Measurements from ENCODE around the gene FHOD3. TPM values are rescaled to one million over a fixed set of nuclear protein-coding genes. Genes with fewer than 3 reads are reported as not detected.

The FHOD3 gene
- total RNA-seq (2022): 5.0 and 5.3 TPM in 2 replicates
- percentile 49 among the genes with signal in this experiment for Bru-seq, nascent RNA
- percentile 37 among the genes with signal in this experiment for BruChase-seq, experiment 1, labeled RNA remaining after a 6-hour chase
- BruChase-seq, experiment 2, labeled RNA remaining after a 2-hour chase: percentile 41 among the genes with signal in this experiment
- long read RNA-seq, full-length matches to known transcripts: 1 of 2 reads
- long read RNA-seq, partial matches to known transcripts: 0 of 2 reads
- long read RNA-seq, other reads (novel, unspliced or antisense): 1 of 2 reads

DNA sequence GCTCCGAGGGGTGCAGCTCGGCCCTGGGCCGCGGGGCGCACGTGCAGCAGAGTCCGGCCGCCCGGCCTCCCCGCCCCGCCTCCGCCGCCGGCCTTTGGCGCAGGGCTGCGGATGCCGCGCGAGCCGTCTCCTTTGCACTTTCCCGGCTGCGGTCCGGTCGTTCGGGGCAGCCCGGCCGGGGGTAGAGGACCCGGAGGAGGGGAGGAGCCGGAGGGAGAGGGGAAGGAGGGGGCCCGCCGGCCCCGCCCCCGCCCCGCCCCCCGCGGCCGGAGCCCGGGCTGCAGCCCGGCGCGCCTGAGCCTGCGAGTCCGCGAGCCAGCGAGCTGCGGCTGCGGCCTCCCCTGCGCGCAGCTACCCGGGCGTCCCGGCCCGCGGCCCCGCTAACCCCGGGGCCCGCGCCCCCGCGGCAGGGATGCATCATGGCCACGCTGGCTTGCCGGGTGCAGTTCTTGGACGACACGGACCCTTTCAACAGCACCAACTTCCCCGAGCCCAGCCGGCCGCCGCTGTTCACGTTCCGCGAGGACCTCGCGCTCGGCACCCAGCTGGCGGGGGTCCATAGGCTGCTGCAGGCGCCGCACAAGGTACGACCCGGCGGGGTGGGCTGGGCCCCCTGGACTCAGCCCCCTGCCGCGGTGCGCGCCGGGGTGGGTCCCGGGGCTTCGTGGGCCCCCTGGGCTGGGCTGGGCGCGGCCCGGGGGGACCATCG lies at the start of gene FHOD3:
Gene FHOD3 (plus strand): TSS at position 297 of the 709 bp plus-strand sequence. CDS start 123 bp downstream, at position 420.
- H3K27ac Mint-ChIP-seq (ENCODE audit: low read depth, unreplicated experiment): no peak within 1 kb of the TSS
- no peaks in the 10 kb centered on the region for H3K9me3 Mint-ChIP-seq (ENCODE audit: unreplicated experiment)
- no peak within 1 kb of the TSS for H3K4me3 Mint-ChIP-seq (ENCODE audit: unreplicated experiment)
- H3K36me3 Mint-ChIP-seq (ENCODE audit: insufficient read depth, unreplicated experiment): no peaks in the 10 kb centered on the region
- intact Hi-C loops (cut with micrococcal nuclease): loop anchor here (5.0 kb wide), 1 partner anchor 75 kb away; no protein-coding TSS in a partner anchor
- no TSS peak for BruUV-seq (replicated peaks)
- POLR2A ChIA-PET: interaction anchor here (0.7 to 3.6 kb wide), 6 partner anchors 12 to 373 kb away, joined by 3 to 28 read pairs (median 4); no protein-coding TSS in a partner anchor
- H3K27me3 Mint-ChIP-seq (ENCODE audit: insufficient read depth, unreplicated experiment): no peaks in the 10 kb centered on the region
- H3K4me1 Mint-ChIP-seq (ENCODE audit: insufficient read depth, unreplicated experiment): peaks cover 6% of the 10 kb centered on the region
- CTCF ChIA-PET: interaction anchor here (0.6 to 3.0 kb wide), 5 partner anchors 17 to 275 kb away, joined by 3 to 19 read pairs (median 3); no protein-coding TSS in a partner anchor
- TF ChIP-seq, protein P1, sequence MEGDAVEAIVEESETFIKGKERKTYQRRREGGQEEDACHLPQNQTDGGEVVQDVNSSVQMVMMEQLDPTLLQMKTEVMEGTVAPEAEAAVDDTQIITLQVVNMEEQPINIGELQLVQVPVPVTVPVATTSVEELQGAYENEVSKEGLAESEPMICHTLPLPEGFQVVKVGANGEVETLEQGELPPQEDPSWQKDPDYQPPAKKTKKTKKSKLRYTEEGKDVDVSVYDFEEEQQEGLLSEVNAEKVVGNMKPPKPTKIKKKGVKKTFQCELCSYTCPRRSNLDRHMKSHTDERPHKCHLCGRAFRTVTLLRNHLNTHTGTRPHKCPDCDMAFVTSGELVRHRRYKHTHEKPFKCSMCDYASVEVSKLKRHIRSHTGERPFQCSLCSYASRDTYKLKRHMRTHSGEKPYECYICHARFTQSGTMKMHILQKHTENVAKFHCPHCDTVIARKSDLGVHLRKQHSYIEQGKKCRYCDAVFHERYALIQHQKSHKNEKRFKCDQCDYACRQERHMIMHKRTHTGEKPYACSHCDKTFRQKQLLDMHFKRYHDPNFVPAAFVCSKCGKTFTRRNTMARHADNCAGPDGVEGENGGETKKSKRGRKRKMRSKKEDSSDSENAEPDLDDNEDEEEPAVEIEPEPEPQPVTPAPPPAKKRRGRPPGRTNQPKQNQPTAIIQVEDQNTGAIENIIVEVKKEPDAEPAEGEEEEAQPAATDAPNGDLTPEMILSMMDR (IDR thresholded peaks at IDR 0.05; ENCODE audit: unreplicated experiment): peak; percentile 0
- peak; percentile 54 for DNase-seq (ENCODE audit: unreplicated experiment)

DNA sequence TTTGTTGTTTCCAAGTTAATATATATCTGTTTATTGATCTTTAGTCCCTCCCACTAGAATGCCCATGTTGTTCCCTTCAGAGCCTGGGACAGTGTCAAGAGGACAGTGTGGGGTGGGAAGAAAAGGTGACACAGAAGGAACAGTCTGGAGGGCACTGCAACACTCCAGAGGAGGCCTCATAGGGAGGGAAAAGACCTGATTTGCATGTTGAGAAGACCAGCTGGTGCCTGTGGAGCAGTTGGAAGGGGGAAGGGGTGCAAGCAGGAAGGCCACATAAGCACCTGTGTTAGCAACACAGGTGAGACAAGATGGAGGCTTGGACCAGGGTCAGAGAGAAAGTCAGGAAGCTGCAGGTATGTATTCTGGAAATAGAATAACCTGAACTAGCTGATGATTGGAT lies 48.1 kb upstream of the FHOD3 start:
- Mint-ChIP-seq H3K4me1 (ENCODE audit: insufficient read depth, unreplicated experiment) (peaks cover 2% of the 10 kb centered on the region), H3K27me3 (ENCODE audit: insufficient read depth, unreplicated experiment) (no peaks in the 10 kb centered on the region), H3K4me3 (ENCODE audit: unreplicated experiment) (no peak overlapping the region), H3K9me3 (ENCODE audit: unreplicated experiment) (peaks cover 14% of the 10 kb centered on the region), H3K36me3 (ENCODE audit: insufficient read depth, unreplicated experiment) (peaks cover 94% of the 10 kb centered on the region), H3K27ac (ENCODE audit: low read depth, unreplicated experiment) (no peak overlapping the region)
- TF ChIP-seq, protein P1 (IDR thresholded peaks at IDR 0.05; ENCODE audit: unreplicated experiment): no peak
- CTCF ChIA-PET: no interaction called here
- POLR2A ChIA-PET: interaction anchor here (0.6 kb wide), 1 partner anchor 34 kb away, joined by 3 read pairs; no protein-coding TSS in a partner anchor
- intact Hi-C loops (cut with micrococcal nuclease): no loop called here
- DNase-seq (ENCODE audit: unreplicated experiment): no peak
- no TSS peak for BruUV-seq (replicated peaks)

DNA sequence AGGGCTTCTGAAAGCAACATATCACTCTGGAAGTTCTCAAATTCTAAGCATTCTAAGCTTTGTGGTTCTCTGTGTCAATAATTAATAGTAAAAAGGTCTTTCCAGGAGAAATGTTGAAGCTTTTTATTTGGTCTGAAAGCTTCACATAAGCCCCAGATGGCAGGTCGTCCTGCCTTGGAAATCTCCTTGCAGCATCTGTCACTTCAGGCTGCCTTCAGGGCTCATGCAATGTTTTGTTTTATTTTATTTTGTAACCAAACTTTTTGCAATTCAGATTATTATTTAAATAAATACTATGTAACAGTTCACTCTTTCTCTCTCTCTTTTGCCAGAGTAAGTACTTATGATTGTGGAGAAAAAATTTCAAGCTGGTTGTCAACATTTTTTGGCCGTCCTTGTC lies 46.7 kb upstream of the FHOD3 start:
- BruUV-seq (replicated peaks): no TSS peak
- no peak overlapping the region for H3K27ac Mint-ChIP-seq (ENCODE audit: low read depth, unreplicated experiment)
- H3K36me3 Mint-ChIP-seq (ENCODE audit: insufficient read depth, unreplicated experiment): peaks cover 92% of the 10 kb centered on the region

More for the DNA sequence above, 46.7 kb upstream of the FHOD3 start:
- ChIA-PET CTCF (interaction anchor here (1.2 kb wide), 1 partner anchor 31 kb away, joined by 3 read pairs; no protein-coding TSS in a partner anchor), POLR2A (interaction anchor here (0.6 kb wide), 1 partner anchor 11 kb away, joined by 3 read pairs; no protein-coding TSS in a partner anchor)
- TF ChIP-seq, protein P1 (IDR thresholded peaks at IDR 0.05; ENCODE audit: unreplicated experiment): no peak
- H3K9me3 Mint-ChIP-seq (ENCODE audit: unreplicated experiment): peaks cover 14% of the 10 kb centered on the region
- no peak for DNase-seq (ENCODE audit: unreplicated experiment)
- intact Hi-C loops (cut with micrococcal nuclease): no loop called here
- no peak overlapping the region for H3K4me3 Mint-ChIP-seq (ENCODE audit: unreplicated experiment)
- no peaks in the 10 kb centered on the region for H3K4me1 Mint-ChIP-seq (ENCODE audit: insufficient read depth, unreplicated experiment)
- H3K27me3 Mint-ChIP-seq (ENCODE audit: insufficient read depth, unreplicated experiment): no peaks in the 10 kb centered on the region
